HG03196 (cell line): ENCODE measurements around the gene NHERF1.

Experiments
- ATAC-seq: cut with Tn5 transposase; IDR thresholded peaks from one replicate; pipeline ENCODE4 v1.9.1; 2021; ENCODE audit not compliant: unreplicated experiment

The NHERF1 gene

GRCh38 chr17:74767111-74767516 lies 18.7 kb downstream of the NHERF1 start:
- ATAC-seq = no peak

GRCh38 chr17:74768069-74768762 lies 19.8 kb downstream of the NHERF1 start:
- ATAC-seq = no peak

- ATAC-seq = no peak
Observed at GRCh38 chr17:74768763-74769114, 20.3 kb downstream of the NHERF1 start.

DNA sequence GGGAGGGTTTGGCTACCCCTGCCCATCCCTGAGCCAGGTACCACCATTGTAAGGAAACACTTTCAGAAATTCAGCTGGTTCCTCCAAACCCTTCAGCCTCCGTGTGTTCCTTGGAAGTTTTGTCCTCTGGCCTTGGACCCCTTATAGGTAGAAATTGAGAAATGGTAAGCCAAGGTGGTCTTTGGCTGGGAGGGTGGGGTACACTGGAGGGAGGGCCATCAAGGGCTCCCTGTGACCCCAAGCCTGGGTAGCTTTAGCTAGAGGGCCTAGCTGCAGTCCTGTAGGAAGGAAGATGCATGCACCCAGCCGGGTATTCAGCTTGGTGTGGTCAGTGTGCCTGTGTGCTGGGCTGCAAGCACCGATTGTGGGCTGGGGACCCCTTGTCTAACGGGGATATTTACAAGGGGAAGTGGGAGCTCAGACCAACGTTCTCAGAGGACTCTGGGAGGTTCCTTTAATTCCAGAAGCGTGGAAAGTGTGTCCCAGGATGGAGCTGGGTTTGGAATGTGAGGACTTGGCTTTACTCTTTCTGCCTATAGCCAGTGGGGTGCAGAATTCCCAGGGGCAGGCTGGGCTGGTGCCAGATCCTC lies 20.9 kb downstream of the NHERF1 start:
- no peak for ATAC-seq

DNA sequence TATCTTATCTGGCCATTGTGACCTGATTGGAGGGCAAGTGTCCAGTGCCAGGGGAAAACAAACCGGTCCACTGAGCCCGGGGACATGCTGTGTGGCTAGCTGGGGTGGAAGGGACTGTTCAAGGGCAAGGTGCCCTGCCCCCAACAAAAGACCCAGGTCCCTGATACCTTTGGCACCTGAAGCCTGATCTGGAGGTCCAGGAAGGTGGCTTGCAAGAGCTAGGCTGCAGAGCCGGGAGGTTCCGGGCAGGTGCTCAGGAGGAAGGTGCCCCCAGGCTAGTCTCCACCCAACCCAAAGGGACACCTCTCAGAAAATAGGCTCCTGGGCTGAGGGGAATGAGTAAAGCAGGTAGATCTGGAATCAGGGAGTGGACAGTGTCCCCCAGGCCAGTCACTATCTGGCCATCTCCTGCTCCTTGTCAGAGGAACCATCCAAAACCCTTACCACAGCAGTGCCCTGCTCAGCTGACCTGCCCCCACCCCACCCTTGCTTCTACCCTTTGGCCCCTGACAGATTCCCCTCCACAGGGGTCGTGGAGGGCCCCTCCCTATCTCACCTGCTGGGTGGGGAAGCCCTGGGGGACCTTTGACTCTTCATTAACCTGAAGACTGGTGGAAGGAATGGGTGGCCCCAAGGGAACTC lies 21.5 kb downstream of the NHERF1 start:
- ATAC-seq = no peak

- no peak for ATAC-seq
Observed at GRCh38 chr17:74770498-74771318, 22.3 kb downstream of the NHERF1 start.

- ATAC-seq = no peak
Observed at GRCh38 chr17:74771319-74771914, 23.0 kb downstream of the NHERF1 start.

GRCh38 chr17:74772053-74772452 lies 23.6 kb downstream of the NHERF1 start:
- ATAC-seq = no peak

GRCh38 chr17:74773414-74773813 lies 25.0 kb downstream of the NHERF1 start:
- ATAC-seq = no peak

DNA sequence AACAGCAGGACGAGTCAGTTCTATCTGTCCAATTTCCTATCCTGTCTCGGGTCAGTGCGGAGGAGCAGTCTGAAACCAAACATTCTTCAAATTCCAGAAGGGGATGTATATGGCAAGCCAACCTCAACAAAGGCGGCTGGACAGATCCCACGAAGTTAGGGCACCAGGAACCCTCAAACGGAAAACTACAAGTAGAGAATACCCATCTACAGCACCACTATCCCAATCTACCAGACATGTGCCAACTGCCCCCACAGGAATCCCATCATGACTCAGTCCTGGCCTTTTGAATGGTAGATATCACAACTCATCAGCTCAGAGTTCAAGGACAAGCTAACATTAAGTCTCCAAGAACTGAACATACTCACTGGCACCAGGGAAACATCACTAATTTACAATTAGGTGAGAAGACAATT lies 25.5 kb downstream of the NHERF1 start:
- ATAC-seq = no peak

DNA sequence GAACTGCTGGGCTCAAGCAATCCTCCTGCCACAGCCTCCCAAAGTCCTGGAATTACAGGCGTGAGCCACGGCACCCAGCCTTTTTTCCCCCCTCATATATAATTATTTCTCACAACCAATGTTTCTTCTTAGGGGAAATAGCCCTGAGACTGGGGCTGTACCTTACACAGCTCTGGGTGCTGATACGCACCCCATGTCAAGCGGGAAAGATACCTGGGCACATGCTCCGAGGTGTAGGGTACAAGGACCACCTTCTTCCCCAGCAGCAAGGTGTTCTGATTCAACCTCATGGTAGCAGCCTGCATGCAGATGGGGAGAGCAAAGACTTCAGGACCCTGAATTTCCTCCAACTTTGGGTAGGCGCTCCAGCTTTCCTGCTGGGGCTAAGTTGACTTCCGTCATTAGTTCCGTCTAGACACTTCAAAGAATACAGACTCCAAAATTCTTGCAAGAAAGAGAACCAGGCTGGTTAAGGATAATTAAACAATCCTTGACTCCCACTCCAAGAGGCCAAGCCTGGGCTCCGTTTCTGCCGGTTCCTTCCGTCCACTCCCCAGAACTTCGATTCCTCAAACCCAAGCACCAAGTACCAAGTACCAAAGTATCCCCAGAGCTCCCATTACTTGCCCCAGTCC lies 27.1 kb downstream of the NHERF1 start:
- no peak for ATAC-seq

DNA sequence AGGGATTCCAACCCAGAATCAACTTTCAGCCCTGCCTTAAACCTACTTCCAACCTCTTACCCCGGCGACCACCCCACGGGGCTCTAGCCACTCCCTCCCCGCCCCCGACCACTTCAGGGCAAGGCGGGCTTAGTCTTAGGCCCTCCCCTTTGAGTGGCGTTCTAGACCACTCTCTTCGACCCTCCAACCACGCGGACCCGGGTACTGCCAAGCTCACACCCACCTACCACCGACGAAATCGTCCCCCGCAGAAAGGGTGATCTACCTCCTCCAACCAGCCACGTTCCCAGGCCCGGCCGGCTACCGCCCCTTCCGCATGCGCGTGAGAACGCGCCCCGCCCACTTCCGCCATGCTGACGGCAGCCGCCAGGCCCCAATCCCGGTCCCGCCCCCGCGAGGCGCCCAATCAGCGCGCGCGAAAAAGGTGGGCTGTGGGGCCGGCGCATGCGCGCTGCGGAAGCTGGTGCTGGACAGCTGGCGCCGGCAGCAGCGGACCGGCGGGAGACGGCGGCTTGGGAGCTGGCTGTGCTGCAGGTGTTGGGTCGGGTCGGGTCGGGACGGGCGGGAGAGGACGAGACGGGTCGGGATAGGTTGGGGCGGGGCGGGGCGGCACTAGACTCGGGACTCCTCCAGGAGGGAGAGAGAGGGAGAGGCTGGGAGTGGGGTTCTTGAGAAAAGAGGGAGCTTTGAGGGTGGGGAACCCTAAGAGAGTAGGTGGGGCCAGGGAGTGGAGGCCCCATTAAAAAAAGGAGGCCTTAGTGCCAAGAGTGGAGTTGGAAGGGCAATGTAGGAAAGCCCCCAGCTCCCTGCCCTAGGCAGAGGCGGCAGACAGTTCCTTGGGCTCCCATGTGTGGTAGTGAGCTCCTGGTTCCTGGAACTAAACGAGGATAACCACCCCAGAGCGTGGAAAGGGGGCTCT lies 27.9 kb downstream of the NHERF1 start, which contains the start of gene NAT9:
Gene NAT9, minus strand, starts transcription at position 302 of the 919 bp plus-strand sequence. CDS start 647 bp downstream, outside the sequence.
- peak; percentile 67 for ATAC-seq

DNA sequence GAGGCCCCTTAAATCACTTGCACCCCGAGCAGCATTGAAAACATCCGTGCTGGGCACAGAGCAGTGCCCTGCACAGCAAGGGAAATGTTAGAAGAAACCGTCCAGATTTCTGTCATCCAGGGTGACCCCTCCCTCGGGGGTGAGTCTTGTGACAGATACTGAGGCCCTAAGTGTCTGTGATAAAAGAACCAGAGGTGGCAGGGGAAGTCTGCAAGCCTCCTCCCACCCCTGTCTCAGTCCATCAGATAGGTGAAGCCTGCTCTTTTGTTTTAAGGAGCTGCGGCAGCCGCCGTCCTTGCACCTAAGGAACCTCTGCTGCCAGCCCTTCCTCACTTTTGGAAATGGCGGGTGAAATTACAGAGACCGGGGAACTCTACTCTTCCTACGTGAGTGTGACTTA lies 28.6 kb downstream of the NHERF1 start:
- no peak for ATAC-seq

- no peak for ATAC-seq
Observed at GRCh38 chr17:74777901-74778515, 29.6 kb downstream of the NHERF1 start.

DNA sequence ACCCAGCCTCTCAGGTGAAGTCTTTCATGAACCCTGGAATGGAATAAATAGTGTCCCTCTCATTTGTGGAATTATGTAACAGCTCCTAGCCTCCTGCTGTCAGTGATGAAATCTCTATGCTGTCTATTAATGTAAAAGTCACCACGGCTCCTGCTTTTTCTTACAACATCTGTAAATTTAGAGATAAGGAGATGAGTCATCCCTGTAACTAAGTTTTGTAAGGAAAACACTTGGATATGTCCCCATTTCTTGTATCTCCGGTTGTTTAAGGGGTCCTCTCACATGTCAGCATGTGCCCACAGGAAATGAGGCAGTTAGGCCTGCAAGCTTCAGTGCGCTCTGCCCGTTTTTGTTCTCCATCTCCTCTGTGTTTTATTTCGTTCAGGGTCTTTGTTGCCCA lies 30.5 kb downstream of the NHERF1 start:
- no peak for ATAC-seq

DNA sequence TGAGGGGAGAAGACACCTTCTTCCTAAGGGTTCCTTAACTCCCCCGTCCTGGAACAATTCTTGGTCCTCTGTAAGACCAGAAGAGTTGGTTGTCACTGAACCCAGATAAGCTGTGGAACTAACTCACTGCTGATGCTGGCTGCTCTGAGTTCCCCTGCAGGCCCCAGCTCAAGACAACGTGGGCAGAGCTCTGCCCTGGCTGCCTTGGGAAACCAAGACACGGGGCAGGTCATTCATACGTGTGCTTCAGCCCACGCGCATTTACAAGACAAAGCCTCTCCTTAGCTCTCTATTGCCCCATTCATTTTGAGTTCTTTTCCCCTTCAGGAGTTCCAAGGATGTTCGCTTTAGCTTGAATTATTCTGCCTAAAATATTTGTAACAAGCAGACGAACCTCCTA lies 31.1 kb downstream of the NHERF1 start:
- no peak for ATAC-seq

GRCh38 chr17:74779948-74780400 lies 31.5 kb downstream of the NHERF1 start:
- ATAC-seq = no peak

DNA sequence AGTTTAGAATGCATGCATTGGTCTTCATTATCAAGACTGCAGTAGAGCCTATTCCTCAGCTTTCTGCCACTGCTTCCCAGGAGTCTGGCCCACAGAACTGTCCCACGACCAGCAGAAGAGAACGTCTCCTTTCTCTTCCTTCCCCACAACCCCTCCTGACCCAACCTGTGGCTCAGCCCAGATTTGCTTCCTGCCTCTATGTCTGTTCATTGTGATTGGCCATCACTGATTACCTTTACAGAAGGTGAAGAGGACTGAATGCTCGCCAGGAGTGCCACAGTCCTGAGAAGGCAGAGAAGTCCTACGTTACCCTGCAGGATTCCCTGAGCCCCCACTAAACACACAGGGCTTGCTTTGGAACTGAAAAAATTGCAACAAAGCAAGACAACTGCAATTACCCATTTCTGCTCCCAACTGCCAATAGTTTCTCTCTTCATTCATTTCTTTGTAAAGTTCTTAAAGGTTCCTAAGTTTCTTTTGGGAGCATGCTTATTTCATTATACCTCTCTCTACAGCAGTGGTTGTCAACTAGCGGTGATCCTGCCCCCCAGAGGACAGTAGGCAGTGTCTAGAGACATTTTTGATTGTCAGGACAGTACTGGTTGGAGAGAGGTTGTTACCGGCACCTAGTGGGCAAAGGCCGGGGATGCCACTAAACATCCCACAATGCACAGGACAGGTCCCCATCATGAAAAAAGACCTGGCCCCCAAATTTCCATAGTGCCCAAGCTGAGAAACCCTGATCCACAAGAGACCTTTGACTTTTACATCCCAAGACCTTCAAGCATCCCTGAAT lies 32.2 kb downstream of the NHERF1 start:
- no peak for ATAC-seq
